HL-60 (cell line): Measurements from ENCODE around the gene MUC5AC.

Experiments used
- GABPA ChIP-seq: IDR thresholded peaks from 2 replicates; pipeline ENCODE4 v1.6.1; 2012; ENCODE audit warnings: low read depth
- POLR2AphosphoS5 ChIP-seq: IDR thresholded peaks from 2 replicates; pipeline ENCODE4 v1.6.1; 2012; ENCODE audit warnings: low read depth
- SPI1 ChIP-seq: IDR thresholded peaks from 2 replicates; pipeline ENCODE4 v1.6.1; 2012; ENCODE audit warnings: low read depth, mild to moderate bottlenecking, borderline replicate concordance
- TF ChIP-seq, protein P1 (sequence below): IDR thresholded peaks from one replicate; pipeline ENCODE4 v1.5.1; 2011; ENCODE audit warnings: low read length, control low read depth, inconsistent platforms; ENCODE audit not compliant: insufficient read depth
- TF ChIP-seq, protein P2 (sequence below): IDR thresholded peaks from 2 replicates; pipeline ENCODE4 v1.6.1; 2012; ENCODE audit warnings: low read depth; ENCODE audit not compliant: insufficient replicate concordance

DNA sequence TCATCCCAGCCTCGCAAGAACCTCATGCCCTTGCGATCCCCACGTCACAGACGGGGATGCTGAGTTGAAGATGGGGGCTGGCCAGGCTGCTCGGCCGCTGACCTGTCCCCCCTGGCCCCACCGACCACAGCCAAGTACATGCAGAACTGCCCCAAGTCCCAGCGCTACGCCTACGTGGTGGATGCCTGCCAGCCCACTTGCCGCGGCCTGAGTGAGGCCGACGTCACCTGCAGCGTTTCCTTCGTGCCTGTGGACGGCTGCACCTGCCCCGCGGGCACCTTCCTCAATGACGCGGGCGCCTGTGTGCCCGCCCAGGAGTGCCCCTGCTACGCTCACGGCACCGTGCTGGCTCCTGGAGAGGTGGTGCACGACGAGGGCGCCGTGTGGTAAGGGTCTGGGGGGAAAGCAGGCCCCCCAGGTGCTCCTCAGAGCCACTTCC is 75.1 kb downstream of the MUC5AC start:
- TF ChIP-seq, protein P1, sequence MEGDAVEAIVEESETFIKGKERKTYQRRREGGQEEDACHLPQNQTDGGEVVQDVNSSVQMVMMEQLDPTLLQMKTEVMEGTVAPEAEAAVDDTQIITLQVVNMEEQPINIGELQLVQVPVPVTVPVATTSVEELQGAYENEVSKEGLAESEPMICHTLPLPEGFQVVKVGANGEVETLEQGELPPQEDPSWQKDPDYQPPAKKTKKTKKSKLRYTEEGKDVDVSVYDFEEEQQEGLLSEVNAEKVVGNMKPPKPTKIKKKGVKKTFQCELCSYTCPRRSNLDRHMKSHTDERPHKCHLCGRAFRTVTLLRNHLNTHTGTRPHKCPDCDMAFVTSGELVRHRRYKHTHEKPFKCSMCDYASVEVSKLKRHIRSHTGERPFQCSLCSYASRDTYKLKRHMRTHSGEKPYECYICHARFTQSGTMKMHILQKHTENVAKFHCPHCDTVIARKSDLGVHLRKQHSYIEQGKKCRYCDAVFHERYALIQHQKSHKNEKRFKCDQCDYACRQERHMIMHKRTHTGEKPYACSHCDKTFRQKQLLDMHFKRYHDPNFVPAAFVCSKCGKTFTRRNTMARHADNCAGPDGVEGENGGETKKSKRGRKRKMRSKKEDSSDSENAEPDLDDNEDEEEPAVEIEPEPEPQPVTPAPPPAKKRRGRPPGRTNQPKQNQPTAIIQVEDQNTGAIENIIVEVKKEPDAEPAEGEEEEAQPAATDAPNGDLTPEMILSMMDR, result no peak
- TF ChIP-seq POLR2AphosphoS5 (no peak), GABPA (no peak), SPI1 (no peak; the same call in 1 of the 2 replicates)
- TF ChIP-seq, protein P2, sequence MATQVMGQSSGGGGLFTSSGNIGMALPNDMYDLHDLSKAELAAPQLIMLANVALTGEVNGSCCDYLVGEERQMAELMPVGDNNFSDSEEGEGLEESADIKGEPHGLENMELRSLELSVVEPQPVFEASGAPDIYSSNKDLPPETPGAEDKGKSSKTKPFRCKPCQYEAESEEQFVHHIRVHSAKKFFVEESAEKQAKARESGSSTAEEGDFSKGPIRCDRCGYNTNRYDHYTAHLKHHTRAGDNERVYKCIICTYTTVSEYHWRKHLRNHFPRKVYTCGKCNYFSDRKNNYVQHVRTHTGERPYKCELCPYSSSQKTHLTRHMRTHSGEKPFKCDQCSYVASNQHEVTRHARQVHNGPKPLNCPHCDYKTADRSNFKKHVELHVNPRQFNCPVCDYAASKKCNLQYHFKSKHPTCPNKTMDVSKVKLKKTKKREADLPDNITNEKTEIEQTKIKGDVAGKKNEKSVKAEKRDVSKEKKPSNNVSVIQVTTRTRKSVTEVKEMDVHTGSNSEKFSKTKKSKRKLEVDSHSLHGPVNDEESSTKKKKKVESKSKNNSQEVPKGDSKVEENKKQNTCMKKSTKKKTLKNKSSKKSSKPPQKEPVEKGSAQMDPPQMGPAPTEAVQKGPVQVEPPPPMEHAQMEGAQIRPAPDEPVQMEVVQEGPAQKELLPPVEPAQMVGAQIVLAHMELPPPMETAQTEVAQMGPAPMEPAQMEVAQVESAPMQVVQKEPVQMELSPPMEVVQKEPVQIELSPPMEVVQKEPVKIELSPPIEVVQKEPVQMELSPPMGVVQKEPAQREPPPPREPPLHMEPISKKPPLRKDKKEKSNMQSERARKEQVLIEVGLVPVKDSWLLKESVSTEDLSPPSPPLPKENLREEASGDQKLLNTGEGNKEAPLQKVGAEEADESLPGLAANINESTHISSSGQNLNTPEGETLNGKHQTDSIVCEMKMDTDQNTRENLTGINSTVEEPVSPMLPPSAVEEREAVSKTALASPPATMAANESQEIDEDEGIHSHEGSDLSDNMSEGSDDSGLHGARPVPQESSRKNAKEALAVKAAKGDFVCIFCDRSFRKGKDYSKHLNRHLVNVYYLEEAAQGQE, result no peak
